GM12865 (cell line): ENCODE results near the gene AFDN.
"Not testable (repeated sequence)": the region's sequence is repeated elsewhere in the genome, so short reads cannot be mapped to it uniquely, and the experiment has no call there.

Experiments
- DNase-seq: peaks from one replicate; pipeline ENCODE4 v3.0.0; 2010; ENCODE audit warnings: low read depth
- H3K4me3 ChIP-seq: 2 replicates; pipeline ENCODE4 v1.5.1; 2011; ENCODE audit warnings: mild to moderate bottlenecking, low read depth, low read length, control low read depth
- TF ChIP-seq, protein P1 (sequence below): IDR thresholded peaks from 2 replicates; pipeline ENCODE4 v1.5.1; 2011; ENCODE audit warnings: low read length, control low read depth, low read depth, inconsistent platforms; ENCODE audit not compliant: insufficient read depth; ENCODE audit errors: missing control alignments

Gene AFDN

DNA sequence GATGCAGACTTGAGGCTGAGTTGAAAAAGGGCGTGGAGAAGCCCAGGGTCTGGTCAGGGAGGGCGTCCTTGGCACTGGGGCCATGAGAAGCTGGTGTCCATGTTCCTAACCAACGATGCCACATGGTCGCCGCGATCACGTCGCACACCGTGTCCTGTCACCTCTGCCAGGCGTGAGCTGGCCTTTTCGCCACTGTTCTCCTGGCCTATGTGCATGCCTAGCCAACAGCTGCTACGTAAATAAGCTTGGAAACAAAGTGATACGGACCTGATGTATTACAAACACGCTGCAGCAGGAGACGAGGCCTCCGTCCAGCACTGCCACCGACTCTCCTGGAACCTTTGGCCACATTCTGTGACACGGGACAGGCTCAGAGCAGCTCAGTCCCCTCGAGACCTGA is 148.7 kb downstream of the AFDN start:
- no peak overlapping the region for H3K4me3 ChIP-seq
- no peak for DNase-seq
- TF ChIP-seq, protein P1, sequence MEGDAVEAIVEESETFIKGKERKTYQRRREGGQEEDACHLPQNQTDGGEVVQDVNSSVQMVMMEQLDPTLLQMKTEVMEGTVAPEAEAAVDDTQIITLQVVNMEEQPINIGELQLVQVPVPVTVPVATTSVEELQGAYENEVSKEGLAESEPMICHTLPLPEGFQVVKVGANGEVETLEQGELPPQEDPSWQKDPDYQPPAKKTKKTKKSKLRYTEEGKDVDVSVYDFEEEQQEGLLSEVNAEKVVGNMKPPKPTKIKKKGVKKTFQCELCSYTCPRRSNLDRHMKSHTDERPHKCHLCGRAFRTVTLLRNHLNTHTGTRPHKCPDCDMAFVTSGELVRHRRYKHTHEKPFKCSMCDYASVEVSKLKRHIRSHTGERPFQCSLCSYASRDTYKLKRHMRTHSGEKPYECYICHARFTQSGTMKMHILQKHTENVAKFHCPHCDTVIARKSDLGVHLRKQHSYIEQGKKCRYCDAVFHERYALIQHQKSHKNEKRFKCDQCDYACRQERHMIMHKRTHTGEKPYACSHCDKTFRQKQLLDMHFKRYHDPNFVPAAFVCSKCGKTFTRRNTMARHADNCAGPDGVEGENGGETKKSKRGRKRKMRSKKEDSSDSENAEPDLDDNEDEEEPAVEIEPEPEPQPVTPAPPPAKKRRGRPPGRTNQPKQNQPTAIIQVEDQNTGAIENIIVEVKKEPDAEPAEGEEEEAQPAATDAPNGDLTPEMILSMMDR, result no peak

DNA sequence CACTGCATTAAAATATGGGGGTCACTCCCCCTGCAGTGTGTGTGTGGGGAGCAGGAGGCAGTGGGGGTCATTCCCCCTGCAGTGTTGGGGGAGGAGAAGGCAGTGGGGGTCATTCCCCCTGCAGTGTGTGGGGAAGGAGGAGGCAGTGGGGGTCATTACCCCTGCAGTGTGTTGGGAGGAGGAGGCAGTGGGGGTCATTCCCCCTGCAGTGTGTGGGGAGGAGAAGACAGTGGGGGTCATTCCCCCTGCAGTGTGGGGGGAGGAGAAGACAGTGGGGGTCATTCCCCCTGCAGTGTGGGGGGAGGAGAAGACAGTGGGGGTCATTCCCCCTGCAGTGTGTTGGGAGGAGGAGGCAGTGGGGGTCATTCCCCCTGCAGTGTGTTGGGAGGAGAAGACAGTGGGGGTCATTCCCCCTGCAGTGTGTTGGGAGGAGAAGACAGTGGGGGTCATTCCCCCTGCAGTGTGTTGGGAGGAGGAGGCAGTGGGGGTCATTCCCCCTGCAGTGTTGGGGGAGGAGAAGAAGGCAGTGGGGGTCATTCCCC is 149.5 kb downstream of the AFDN start:
- H3K4me3 ChIP-seq, DNase-seq: not testable (repeated sequence)

DNA sequence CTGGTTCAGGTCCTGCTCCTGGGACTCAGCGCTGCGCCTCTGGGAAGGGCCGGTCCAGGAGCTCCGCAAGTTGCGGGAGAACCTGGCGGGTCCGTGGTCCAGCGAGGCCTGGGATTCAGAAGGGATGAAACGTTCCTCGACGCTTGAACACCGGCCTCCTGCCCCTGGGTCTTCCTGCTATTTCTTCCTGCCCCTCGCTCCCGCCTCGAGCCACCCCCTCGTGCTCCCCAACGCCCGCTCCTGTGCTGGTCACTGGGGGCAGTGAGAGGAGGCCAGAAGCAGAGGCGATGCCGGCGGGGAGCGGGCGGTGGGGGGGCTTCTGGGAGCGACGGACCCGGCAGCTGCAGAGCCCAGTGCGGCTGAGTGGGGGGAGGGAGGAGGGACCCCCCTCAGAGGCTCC is 150.0 kb downstream of the AFDN start:
- H3K4me3 ChIP-seq, result no peak overlapping the region
- no peak for DNase-seq
- TF ChIP-seq, protein P1, result no peak

DNA sequence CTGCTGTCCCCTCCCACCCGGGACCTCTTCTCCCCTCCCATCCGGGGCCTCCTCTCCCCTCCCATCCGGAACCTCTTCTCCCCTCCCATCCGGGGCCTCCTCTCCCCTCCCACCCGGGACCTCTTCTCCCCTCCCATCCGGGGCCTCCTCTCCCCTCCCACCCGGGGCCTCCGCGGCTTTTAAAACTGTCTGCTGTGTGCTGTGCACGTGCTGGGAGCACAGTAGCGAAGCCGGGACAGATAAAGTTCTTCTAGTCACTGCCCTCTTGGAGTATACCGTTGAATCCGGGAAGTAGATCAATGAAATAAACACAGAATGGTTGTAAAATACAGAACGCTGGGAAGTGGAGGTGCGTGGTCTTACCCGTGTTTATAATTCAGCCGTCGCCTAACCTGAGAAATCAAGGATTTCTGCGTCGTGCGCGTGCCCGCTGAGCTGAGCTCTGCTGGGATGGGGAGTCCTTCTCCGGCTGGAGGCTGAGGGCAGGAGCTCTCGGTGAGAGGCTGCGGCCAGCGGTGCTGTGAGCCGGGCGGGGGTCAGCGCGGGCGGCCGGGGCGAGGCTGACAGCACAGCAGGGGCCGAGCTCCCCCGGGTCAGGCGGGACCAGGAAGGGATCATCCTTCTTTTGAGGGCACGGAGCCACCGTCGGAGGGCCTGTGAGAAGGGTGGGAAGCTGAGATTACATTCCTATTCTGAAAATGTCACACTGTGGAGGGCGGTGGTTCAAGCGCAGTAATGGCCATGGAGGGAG is 151.2 kb downstream of the AFDN start:
- TF ChIP-seq, protein P1, result no peak
- DNase-seq, result no peak
- H3K4me3 ChIP-seq, result no peak overlapping the region

DNA sequence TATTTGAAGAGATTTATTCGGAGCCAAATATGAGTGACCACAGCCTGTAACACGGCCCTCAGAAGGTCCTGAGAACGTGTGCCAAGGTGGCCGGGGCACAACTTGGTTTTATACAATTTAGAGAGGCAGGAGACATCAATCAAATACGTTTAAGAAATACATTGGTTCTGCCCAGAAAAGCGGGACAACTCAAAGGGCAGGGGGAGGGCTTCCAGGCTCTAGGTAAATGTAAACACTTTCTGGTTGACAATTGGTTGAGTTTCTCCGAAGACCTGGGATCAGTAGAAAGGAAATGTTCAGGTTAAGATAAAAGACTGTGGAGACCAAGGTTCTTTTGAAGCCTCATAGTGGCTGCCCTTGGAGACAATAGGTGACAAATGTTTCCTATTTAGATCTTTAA is 151.9 kb downstream of the AFDN start:
- H3K4me3 ChIP-seq, result no peak overlapping the region
- no peak for DNase-seq
- TF ChIP-seq, protein P1, result no peak

DNA sequence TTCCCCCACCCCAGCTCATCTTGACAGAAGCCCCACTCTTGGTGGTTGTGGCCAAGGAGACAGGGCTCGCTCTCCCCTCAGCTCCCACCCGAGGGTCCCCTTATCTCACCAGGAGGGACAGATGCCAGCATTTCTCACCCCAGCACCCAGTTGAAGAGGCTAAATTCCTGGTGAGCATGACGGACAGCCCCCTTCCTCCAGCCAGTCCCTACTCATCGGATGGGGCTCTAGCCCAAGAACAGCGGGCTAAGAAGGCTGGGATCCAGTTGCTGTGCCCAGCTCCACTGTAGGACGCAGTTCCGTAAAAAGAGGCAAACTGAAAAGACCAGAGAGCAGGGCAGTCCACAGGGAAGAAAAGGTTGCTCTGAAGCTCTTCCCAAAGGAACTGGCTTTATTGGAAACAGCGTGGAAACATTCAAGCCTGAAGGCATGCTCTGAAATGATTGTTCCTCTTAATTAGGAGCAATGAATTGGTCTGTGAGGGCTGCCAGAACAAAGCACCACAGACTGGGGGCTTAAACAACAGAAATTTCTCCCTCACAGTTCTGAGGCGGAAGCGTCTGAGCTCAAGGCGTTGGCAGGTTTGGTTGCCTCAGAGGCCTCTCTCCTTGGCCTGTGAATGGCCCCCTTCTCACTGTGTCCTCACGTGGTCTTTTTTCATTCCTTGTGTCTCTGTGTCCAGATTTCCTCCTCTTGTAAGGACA is 152.9 kb downstream of the AFDN start:
- no peak for DNase-seq
- TF ChIP-seq, protein P1, result no peak
- H3K4me3 ChIP-seq, result no peak overlapping the region

DNA sequence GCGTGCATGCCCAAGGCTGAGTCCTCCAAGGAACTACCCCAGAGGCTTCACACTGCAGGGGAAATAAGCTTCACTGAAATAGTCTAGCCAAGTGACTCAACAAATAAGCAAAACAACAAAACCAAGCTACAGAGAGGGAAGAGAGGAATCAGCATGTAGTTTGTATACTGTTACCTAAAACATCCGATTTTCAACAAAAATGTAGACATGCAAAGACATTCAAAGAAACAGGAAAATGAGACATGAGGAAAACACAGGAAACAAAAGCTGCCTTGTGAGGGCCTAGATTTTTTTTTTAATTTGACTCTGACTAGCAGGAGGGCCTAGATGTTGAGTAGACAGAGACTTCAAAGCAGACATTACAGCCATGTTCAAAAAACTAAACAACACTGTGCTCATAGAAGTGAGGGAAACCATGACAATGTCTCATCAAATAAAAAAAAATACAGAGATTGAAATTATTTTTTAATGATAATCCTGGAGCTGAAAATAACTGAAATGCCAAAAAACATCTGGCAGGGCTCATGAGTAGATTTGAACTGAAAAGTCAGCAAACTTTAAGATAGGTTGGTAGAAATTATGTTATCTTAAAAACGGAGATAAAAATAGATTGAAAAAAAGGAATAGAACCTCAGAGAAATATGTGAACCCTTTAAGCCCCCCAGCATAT is 154.3 kb downstream of the AFDN start:
- TF ChIP-seq, protein P1, result no peak
- no peak for DNase-seq

More for the DNA sequence above, 154.3 kb downstream of the AFDN start:
- H3K4me3 ChIP-seq, result no peak overlapping the region
